Left forelimb (tissue), 1 donor: ENCODE results near the gene WDFY4.

ENCODE experiments used
- DNase-seq: peaks from one replicate; pipeline ENCODE4 v3.0.0-alpha.2; 2018; ENCODE audit warnings: low spot score

The WDFY4 gene

DNA sequence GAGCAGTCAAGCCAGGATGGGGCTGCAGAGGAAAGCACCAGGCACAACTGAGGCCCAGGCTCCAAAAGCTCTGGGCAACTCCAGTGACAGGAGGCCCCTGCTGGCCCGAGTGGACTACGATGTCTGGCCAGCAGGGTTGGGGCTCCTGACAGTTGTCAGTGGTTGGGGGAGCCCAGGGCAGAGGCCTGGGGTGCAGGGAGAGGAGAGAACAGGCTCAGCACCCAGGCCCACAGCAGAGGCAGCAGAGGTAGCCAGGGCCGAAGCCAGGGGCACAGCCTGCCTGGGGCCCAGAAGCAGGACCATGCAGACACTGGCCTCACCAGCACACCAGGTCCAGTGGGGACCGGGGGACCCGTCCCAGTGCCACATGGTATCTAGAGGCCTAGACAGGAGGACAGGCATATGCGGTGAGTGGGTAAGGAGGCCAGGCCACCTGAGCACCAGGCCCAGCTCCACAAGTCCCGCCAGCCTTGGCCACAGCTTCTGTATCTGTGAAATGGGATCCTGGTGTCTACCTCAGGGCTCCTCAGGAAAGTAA, 301.0 kb downstream of the WDFY4 start:
- no peak for DNase-seq

GRCh38 chr10:48990226-48990625, 305.6 kb downstream of the WDFY4 start:
- DNase-seq: no peak

DNA sequence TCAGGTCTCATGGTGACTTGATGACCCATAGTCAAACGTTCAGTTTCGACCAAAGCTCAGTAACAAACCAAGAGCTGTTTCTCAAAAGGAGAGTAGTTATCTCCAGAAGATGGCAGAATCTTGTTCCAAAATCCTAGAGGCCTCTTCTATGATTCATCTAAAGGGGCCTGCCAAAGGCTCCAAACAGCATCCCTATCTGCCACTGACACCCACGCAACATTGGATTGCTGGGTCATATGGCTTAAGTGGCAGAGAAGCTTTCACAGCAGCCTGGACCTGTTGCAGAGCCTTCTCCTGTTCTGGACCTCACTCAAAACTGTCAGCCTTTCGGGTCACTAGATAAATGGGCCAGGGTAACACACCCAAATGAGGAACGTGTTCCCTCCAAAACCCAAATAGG, 309.0 kb downstream of the WDFY4 start:
- no peak for DNase-seq

- no peak for DNase-seq
Measured at GRCh38 chr10:48996329-48996728, 311.7 kb downstream of the WDFY4 start.

DNA sequence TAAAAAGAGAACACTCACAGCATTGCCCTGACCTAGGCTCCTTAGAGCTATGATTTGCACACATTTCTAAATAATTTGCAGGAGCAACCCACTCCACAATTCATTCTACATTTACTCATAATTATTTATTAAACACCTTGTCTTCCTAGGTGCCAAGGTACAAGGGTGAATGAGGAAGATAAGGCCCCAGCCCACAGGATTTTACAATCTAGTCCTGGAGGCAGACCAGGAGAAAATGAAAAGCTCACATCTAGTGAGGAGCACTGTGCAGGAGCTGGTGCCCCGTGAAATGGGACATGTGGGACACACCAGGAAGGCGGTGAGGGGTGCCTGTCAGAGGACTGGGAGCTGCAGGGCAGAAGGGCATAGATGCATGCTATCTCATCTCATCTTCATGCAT, 314.7 kb downstream of the WDFY4 start:
- no peak for DNase-seq

DNA sequence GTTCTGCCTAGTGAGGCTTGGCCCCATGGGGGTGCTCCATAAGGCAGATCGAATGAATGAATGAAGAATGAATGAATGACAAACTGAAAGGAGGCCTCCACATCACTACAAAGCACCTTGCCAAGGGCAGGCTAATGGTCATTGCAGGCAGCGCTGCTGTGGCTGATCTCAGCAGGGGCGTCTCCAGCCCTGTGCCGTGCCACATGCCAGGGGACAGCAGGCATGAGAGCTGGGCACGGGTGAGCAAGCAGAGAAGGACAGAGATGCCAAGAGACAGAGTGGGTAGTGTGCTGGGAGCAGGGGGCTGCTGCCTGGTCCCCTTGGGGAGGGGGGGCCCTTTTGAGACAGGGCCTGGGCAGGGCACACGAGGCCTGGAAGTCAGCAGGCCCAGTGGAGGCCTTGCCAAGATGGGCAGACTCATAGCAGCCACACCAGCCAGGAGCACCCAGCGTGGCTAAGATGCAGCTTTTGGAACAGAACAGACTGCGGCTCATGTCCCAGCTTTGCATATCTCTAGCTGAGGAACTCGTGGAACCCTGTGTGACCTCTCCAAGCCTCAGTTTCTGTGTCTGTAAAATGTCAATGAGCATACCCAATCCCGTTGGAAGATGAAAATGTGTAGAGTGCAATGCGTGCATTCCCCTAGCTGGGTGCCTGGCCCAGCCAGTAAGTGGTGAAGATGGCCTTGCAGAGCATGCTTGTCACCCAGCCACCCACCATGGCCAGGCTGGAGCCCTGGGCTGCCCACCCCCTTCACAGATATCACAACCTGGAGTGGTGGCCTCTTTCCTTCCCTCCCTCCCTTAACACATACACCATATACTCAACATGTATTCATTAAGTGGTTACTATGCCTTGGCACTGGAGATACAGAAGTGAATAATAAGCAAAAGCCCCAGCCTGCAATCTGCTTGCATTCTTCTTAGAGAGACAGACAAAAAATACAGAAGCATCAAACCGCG, 316.0 kb downstream of the WDFY4 start:
- DNase-seq: peak; percentile 49

- DNase-seq: no peak
Measured at GRCh38 chr10:49001402-49001801, 316.7 kb downstream of the WDFY4 start.

DNA sequence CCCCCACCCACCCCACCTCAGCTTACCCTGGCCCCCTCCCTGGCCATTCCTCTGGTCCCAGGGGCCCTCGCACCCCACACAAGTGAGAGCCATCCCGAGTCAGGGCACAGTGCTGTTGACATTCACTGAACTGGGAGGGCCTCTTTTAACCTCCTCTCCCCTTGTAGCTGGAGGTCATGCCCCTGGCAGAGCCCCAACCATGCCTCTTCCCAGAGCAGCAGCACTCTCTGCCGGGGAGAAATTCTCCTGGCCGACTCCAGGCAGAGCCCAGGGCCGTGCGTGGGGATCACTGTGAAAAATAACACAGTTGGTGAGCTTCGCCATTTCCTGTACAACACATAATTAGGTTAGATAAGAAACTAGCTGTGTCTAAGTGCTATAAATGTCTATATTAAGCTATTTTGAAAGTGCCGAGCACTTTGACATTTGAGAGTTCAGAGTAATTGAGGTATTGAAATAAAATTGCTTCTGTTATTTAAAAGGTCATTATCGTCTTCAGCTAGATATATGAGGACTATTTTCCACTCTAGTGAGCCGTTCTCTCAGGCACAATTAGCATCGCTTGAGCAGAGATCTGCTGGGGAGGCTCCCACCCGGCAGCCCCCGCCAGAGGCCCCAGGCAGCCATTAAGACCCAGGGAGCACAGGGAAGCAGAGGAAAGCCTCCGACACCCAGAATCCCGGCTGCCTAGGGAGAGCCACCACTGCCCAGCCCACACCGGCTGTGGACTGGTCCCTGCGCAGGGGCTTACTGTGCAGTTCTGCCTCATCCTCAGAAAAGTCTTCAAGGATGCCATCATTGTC, 317.4 kb downstream of the WDFY4 start:
- no peak for DNase-seq

- no peak for DNase-seq
Measured at GRCh38 chr10:49005270-49005669, 320.6 kb downstream of the WDFY4 start.

DNA sequence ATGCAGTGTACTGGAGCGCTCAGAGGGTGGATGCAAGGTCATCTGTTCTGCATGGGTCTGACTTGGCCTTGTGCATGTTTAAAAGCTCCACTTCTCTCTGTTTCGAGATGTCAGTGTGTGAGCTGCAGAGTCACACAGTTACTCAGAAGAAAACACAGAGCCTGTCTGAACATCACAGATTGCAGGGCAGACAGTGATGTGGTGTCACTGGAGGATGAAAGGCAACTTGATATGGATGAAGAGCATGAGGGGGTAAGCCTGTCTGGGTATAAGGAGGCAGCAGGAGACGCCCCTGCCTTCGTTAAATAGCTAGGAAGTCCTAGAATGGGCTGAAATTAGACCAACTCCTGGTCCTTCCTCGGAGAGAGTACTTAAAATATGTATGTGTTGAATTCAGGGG, 322.5 kb downstream of the WDFY4 start:
- no peak for DNase-seq

- DNase-seq: no peak
Measured at GRCh38 chr10:49008091-49008490, 323.4 kb downstream of the WDFY4 start.

DNA sequence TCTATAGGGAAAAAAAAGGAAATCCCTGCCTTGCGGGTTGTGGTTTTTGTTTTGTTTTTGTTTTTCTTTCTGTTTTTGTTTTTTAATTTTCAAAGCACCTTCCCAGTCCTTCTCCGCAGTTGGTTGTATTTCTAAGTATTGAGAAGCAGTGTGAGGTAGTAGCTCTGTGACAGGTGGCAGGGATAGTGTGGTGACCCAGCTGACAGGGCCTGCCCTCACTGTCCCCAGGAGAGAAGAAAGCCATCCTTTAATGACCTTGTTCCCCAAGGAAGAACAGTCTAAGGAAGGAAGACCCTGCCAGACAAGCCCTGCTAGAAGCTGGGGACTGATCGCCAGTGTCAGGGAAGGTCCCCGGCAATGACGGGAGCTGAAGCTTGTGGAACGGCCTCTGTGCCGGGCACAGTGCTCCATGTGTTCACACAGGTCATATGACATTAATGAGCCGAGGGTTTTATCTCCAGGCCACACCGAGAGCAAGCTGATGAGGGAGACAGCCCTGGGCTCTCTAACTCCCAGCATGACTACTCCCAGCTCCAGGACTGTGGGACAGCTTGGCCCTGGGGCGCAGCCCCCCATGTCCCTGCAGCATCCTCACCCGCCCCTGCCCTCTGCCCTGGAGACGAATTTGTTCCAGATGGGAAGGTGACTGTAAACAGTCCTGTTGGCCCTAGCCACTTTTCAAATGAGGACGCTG, 324.0 kb downstream of the WDFY4 start:
- DNase-seq: no peak

GRCh38 chr10:49009199-49009979, 324.7 kb downstream of the WDFY4 start:
- DNase-seq: no peak

GRCh38 chr10:49010295-49010694, 325.6 kb downstream of the WDFY4 start:
- DNase-seq: no peak

GRCh38 chr10:49010865-49011264, 326.2 kb downstream of the WDFY4 start:
- DNase-seq: no peak

GRCh38 chr10:49011756-49012155, 327.1 kb downstream of the WDFY4 start:
- no peak for DNase-seq

DNA sequence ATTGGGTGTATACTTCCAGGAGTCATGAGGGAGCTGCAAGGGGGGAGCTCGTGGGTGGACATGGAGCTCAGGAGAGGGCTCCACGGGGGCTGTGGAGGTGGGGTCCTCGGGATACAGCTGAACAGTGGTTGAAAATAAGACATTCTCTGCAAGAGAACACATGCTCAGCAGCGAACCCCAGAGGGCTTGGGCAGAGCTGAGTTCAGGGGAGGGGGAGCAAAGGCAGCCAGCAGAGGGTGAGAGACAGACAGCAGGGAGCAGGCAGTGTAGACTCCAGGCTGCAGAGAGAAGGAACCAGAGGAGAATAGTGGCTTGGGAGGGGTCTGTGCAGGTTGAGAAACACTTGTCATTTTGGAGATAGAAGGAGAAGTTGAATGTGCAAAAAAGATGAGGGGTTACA, 327.9 kb downstream of the WDFY4 start:
- no peak for DNase-seq

DNA sequence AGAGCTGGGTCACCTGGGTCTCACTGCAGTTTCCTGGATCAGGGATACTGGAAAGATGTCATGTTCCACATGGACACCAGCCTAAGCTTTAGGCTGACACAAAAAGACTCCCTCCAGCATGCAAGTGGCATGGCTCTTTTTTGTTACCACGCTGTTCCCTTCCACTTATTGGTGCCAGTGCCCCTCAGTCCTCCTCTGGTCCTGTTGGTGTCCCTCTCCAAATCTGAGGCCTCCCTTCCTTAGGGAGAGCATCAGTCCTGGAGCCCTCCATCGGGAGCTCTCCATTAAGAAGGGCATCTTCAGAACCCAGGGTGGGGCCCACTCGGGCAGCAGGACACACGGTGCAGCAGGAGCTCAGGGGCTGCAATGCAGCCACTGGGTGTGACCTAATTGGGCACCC, 331.0 kb downstream of the WDFY4 start:
- DNase-seq: no peak

GRCh38 chr10:49021685-49022084, 337.0 kb downstream of the WDFY4 start:
- no peak for DNase-seq

DNA sequence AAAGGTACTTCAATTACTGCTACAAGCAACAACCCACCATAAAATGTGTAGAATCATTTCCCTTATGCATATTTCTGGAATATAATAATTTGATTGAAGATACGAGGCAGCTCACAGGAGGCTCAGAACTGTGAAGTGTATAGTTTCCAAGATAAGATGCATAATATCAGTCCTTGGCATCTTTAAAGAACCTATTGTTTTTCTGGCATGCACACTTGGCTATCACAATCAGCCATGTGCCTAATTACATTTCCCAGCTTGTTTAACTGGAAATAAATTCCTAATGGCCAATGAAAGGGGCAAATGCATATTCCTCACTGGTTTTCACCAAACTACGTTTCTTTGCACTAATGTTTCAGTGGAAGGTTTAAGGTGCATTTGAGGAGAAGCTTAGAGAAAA, 338.4 kb downstream of the WDFY4 start:
- DNase-seq: no peak

DNA sequence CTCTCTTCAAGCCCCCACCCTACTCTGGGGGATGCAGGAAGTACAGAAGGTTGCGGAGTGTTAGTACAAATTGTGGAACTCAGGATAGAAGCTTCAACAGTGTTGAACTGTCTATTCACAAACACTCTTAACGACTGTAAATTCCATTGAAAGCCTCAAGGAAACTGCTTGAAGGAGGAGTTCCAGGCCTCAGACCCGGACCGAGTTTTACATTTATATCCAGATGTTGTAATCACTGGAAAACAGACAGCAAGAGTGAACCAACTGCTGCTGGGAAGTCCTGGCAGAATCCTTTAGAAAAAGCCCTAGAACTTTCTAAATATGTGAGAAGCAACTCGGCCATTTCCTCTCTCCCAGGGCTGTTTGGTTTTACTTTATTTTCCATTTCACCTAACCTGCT, 339.1 kb downstream of the WDFY4 start:
- no peak for DNase-seq
